GM08714 (cell line): ENCODE data around the gene ZNF555.
A peak's percentile ranks its signal among the peaks of the same experiment; 100 is the strongest.
"Not testable (repeated sequence)": the region's sequence is repeated elsewhere in the genome, so short reads cannot be mapped to it uniquely, and the experiment has no call there.

Source experiments
- H3K4me3 ChIP-seq: fragments of 200-500 bp; sonication (Bioruptor generic); 2 replicates; pipeline ENCODE4 v1.5.1; 2014; ENCODE audit warnings: mild to moderate bottlenecking, low read length, inconsistent platforms
- ZNF274 ChIP-seq: IDR thresholded peaks from 2 replicates; pipeline ENCODE4 v1.6.1; 2012; ENCODE audit warnings: mild to moderate bottlenecking, low read depth, low read length

ZNF555 gene

GRCh38 chr19:2865334-2866100, 24.2 kb downstream of the ZNF555 start:
- H3K4me3 ChIP-seq, result no peak overlapping the region
- no peak for TF ChIP-seq ZNF274

GRCh38 chr19:2866495-2867024, 25.3 kb downstream of the ZNF555 start:
- H3K4me3 ChIP-seq, result no peak overlapping the region
- no peak for TF ChIP-seq ZNF274

GRCh38 chr19:2867025-2867991, 26.0 kb downstream of the ZNF555 start, which contains the start of gene ZNF556:
ZNF556 (plus strand) TSS chr19:2867335; CDS start chr19:2867422, 87 bp downstream.
- no peak for TF ChIP-seq ZNF274

GRCh38 chr19:2869618-2870017, 28.3 kb downstream of the ZNF555 start:
- TF ChIP-seq ZNF274, result no peak
- no peak overlapping the region for H3K4me3 ChIP-seq

More at GRCh38 chr19:2867025-2867991, 26.0 kb downstream of the ZNF555 start, which contains the start of gene ZNF556:
- H3K4me3 ChIP-seq, result peak within 1 kb of the TSS; percentile 16; the same call in 1 of the 2 replicates

- not testable (repeated sequence) for H3K4me3 ChIP-seq
Observed at GRCh38 chr19:2872175-2872574, 30.9 kb downstream of the ZNF555 start.

GRCh38 chr19:2877398-2878331, 36.4 kb downstream of the ZNF555 start:
- H3K4me3 ChIP-seq, result no peak overlapping the region
- TF ChIP-seq ZNF274, result no peak

- no peak for TF ChIP-seq ZNF274
- H3K4me3 ChIP-seq, result no peak overlapping the region
Observed at GRCh38 chr19:2883686-2884439, 42.6 kb downstream of the ZNF555 start.

GRCh38 chr19:2885736-2886135, 44.5 kb downstream of the ZNF555 start:
- TF ChIP-seq ZNF274, result no peak
- no peak overlapping the region for H3K4me3 ChIP-seq

- no peak for TF ChIP-seq ZNF274
- no peak overlapping the region for H3K4me3 ChIP-seq
Observed at GRCh38 chr19:2887391-2887914, 46.2 kb downstream of the ZNF555 start.

- no peak for TF ChIP-seq ZNF274
- peak overlapping the region; percentile 3; the same call in 1 of the 2 replicates for H3K4me3 ChIP-seq
Observed at GRCh38 chr19:2888731-2889224, 47.5 kb downstream of the ZNF555 start.

- not testable (repeated sequence) for H3K4me3 ChIP-seq
Observed at GRCh38 chr19:2890531-2890930, 49.3 kb downstream of the ZNF555 start.

- TF ChIP-seq ZNF274, result no peak; the same call in 1 of the 2 replicates
- no peak overlapping the region for H3K4me3 ChIP-seq
Observed at GRCh38 chr19:2896694-2897093, 55.4 kb downstream of the ZNF555 start.
